GM21786 (cell line): Measurements from ENCODE around the gene PIR.

ENCODE experiments used
- ATAC-seq: cut with Tn5 transposase; IDR thresholded peaks from one replicate; pipeline ENCODE4 v1.9.1; 2021; ENCODE audit not compliant: unreplicated experiment

PIR gene

GRCh38 chrX:15350329-15350996 is 142.7 kb downstream of the PIR start:
- ATAC-seq: no peak

- ATAC-seq: no peak
Measured at GRCh38 chrX:15349046-15349445, 144.1 kb downstream of the PIR start.

DNA sequence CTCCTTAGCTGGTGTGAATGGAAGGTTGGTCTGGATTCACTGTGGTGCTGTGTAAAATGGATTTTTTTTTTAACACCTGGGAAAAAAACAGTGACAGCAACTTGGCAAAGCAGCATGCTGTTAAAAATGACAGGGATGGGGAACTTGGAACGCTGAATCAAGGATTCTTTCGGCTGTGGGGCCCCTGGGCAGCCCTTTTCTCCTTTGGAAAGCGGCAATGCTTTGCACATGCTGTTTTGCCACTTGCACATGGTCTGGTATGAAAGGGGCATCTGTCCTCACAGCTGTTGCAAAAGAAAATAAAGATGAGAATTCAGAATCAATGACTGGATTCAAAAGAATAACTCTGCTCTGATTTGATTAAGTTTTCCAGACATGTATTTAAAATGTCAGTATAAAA is 147.2 kb downstream of the PIR start:
- ATAC-seq: no peak

- no peak for ATAC-seq
Measured at GRCh38 chrX:15344106-15344505, 149.0 kb downstream of the PIR start.

DNA sequence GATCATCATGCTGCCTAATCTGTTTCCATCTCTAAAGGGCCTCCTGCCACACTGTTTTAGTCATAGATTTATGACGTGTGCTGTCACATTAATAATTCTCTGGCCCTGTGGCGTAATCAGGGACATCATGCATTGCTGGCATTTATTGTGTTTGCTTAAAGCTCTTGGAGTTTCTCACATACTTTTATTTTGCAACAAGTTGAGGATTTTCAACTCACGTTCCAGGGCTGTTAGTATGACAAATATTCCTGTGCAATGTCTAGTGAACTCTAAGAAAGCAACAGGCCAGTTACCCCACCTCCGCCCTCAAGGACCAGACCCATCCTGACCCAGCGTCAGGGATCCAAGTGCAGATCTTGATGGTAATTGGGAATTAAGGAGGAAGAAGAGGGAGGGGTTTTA is 150.1 kb downstream of the PIR start:
- no peak for ATAC-seq

DNA sequence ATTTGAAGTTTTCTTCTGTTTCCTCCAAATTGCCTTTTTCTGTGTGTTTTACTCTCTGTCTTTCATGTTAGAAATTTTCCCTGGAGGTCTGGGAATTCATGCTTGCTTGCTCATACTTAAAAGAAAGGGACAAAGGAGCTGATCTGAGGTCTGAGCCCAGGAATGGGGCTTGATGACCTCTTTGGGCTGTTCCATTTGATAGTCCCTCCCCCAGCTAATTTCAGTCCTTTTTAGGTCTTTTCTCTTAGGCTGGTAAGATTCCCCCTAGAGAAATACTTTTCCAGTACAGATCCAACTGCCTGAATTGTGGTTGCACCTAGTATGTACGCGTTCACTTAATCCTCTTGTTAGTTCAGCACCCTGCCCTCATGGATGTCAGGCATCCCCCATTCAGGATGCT is 152.3 kb downstream of the PIR start:
- no peak for ATAC-seq

GRCh38 chrX:15336023-15336413 is 157.1 kb downstream of the PIR start:
- no peak for ATAC-seq

- peak; percentile 99 for ATAC-seq
Measured at GRCh38 chrX:15335135-15336022, 157.8 kb downstream of the PIR start, which contains the start of gene PIGA. Gene PIGA (minus strand): TSS chrX:15335523. CDS start chrX:15331930, 3,593 bp downstream.
